B cell (primary cell): ENCODE data around the gene CDC45. TPM values are rescaled to one million over a fixed set of nuclear protein-coding genes. Genes with fewer than 3 reads are reported as not detected.

Experiments used
- ATAC-seq: fragments of 200-7000 bp; cut with Tn5 transposase; one replicate; pipeline ENCODE4 v1.10.0; 2021; ENCODE audit warnings: low read depth, mild to moderate bottlenecking, moderate number of reproducible peaks, moderate library complexity
- CTCF ChIA-PET: fragments of 350-600 bp; sonication (Branson Sonifier 250); formaldehyde crosslinking; loops from one replicate; lab custom pipeline; 2021; ENCODE audit warnings: antibody characterized with exemption, inconsistent platforms; lab: Charles Lee
- POLR2A ChIA-PET: fragments of 350-600 bp; sonication (Branson Sonifier 250); formaldehyde crosslinking; loops from one replicate; lab custom pipeline; 2021; ENCODE audit warnings: antibody characterized with exemption; lab: Charles Lee
- DNase-seq: peaks from one replicate; pipeline ENCODE4 v3.0.0; 2013
- H2AFZ ChIP-seq: 2 replicates; pipeline ENCODE4 v1.6.1; 2012; ENCODE audit warnings: mild to moderate bottlenecking, low read depth, low read length; ENCODE audit not compliant: insufficient read depth, poor library complexity, severe bottlenecking
- H3K27ac ChIP-seq, 2 donors: 1 replicate in 1 of 2; 2 replicates in 1 of 2; pipeline ENCODE4 v1.5.1; 2012 to 2013; ENCODE audit warnings: low read length in 2 of 2, mild to moderate bottlenecking in 2 of 2, moderate library complexity in 1 of 2
- H3K27me3 ChIP-seq, 4 experiments: fragments of 200-600 bp in 1 of 4; sonication (generic) in 1 of 4; replicated peaks in 1 of 4; 1 replicate in 2 of 4; 2 replicates in 2 of 4; pipeline versions ENCODE4 v1.6.1 to v1.7.0; 2013 to 2016; ENCODE audit warnings: low read length in 3 of 4, mild to moderate bottlenecking in 2 of 4, mixed read lengths in 1 of 4, moderate library complexity in 1 of 4; ENCODE audit not compliant: insufficient read depth in 4 of 4, control insufficient read depth in 3 of 4; ENCODE audit errors: control extremely low read depth in 1 of 4
- H3K36me3 ChIP-seq, 2 experiments: replicated peaks in 1 of 2; 1 replicate in 1 of 2; 2 replicates in 1 of 2; pipeline versions ENCODE4 v1.6.1 to v1.7.1; 2013; ENCODE audit warnings: low read length in 1 of 2; ENCODE audit not compliant: insufficient read depth in 2 of 2, control insufficient read depth in 1 of 2; ENCODE audit errors: control extremely low read depth in 1 of 2, extremely low read depth in 1 of 2
- H3K4me1 ChIP-seq, 2 donors: fragments of 200-600 bp in 1 of 2; sonication (generic) in 1 of 2; 1 replicate in 1 of 2; 2 replicates in 1 of 2; pipeline versions ENCODE4 v1.5.1 to v1.6.1; 2013 to 2017; ENCODE audit warnings: low read length in 2 of 2; ENCODE audit not compliant: control insufficient read depth in 2 of 2, insufficient read depth in 2 of 2
- H3K4me2 ChIP-seq: replicated peaks from 2 replicates; pipeline ENCODE3; 2012; ENCODE audit warnings: mild to moderate bottlenecking, low read depth, low read length; ENCODE audit not compliant: poor library complexity, severe bottlenecking
- H3K4me3 ChIP-seq, 5 experiments: fragments of 200-600 bp in 1 of 5; sonication (generic) in 1 of 5; 1 replicate in 3 of 5; 2 replicates in 2 of 5; pipeline versions ENCODE4 v1.5.1 to v1.7.0; 2011 to 2016; ENCODE audit warnings: low read length in 4 of 5, mild to moderate bottlenecking in 4 of 5, low read depth in 2 of 5, control low read depth in 1 of 5, moderate library complexity in 1 of 5; ENCODE audit not compliant: insufficient read depth in 1 of 5; ENCODE audit errors: control extremely low read depth in 1 of 5, extremely low read depth in 1 of 5
- H3K79me2 ChIP-seq: fragments of 200-600 bp; sonication (generic); one replicate; pipeline ENCODE4 v1.6.0; 2016; ENCODE audit warnings: low read length; ENCODE audit not compliant: control insufficient read depth, insufficient read depth
- H3K9ac ChIP-seq: fragments of 200-600 bp; sonication (generic); 2 replicates; pipeline ENCODE4 v1.6.1; 2017; ENCODE audit warnings: mild to moderate bottlenecking, low read length, moderate library complexity
- H3K9me3 ChIP-seq, 3 donors: one replicate each; pipeline versions ENCODE4 v1.6.1 to v1.7.1; 2013; ENCODE audit warnings: low read length in 2 of 3; ENCODE audit not compliant: control insufficient read depth in 2 of 3, insufficient read depth in 1 of 3; ENCODE audit errors: control extremely low read depth in 1 of 3
- H4K20me1 ChIP-seq: 2 replicates; pipeline ENCODE4 v1.6.0; 2012; ENCODE audit warnings: mild to moderate bottlenecking, low read length; ENCODE audit not compliant: insufficient read depth, control insufficient read depth, poor library complexity, severe bottlenecking
- H3K27ac Mint-ChIP-seq: one replicate; pipeline ENCODE4 v1.8.0; 2021; ENCODE audit warnings: mixed read lengths
- H3K27me3 Mint-ChIP-seq: one replicate; pipeline ENCODE4 v1.8.0; 2021; ENCODE audit warnings: mixed read lengths
- H3K4me1 Mint-ChIP-seq: one replicate; pipeline ENCODE4 v1.8.0; 2021; ENCODE audit warnings: mixed read lengths
- H3K4me3 Mint-ChIP-seq: one replicate; pipeline ENCODE4 v1.8.0; 2021; ENCODE audit warnings: mixed read lengths
- H3K9me3 Mint-ChIP-seq: one replicate; pipeline ENCODE4 v1.8.0; 2022; ENCODE audit warnings: mixed read lengths; ENCODE audit not compliant: insufficient read depth
- EZH2 ChIP-seq: IDR thresholded peaks from 2 replicates; pipeline ENCODE4 v1.6.1; 2012; ENCODE audit warnings: borderline replicate concordance, low read depth, mild to moderate bottlenecking, moderate library complexity, low read length; ENCODE audit not compliant: insufficient read depth, poor library complexity, severe bottlenecking
- WGBS: methylation state at CpG from one replicate; pipeline ENCODE4 v1.1.5; 2013; ENCODE audit warnings: missing lambda C conversion rate; ENCODE audit not compliant: insufficient coverage; 5-methylcytosine and 5-hydroxymethylcytosine counted together
- intact Hi-C: fragments of 100-400 bp; cut with micrococcal nuclease; formaldehyde crosslinking; loops from one replicate; pipeline ENCODE4 v1.10.0; 2022
- polyA plus RNA-seq: library from polyadenylated mRNA; depleted of rRNA; stranded (reverse); fragments of >200 nt; gene quantifications from 2 replicates; pipeline ENCODE4 v1.2.3, GENCODE V29; 2012
- total RNA-seq, 2 donors: library from RNA; stranded (reverse); fragments of 120-200 nt in 1 of 2; gene quantifications; 1 replicate in 1 of 2; 2 replicates in 1 of 2; pipeline versions ENCODE4 v1.2.3 to v1.2.4, GENCODE V29; 2013 to 2022
- TF ChIP-seq, protein P1 (sequence below): fragments of 200-600 bp; IDR thresholded peaks from one replicate; pipeline ENCODE4 v1.8.0; 2022; ENCODE audit warnings: antibody characterized with exemption, mild to moderate bottlenecking

CDC45 gene
- total and polyA plus RNA-seq, 2 donors (not counting 1 experiment from before 2014, with no cell fraction given): 0.49 to 1.4 TPM

DNA sequence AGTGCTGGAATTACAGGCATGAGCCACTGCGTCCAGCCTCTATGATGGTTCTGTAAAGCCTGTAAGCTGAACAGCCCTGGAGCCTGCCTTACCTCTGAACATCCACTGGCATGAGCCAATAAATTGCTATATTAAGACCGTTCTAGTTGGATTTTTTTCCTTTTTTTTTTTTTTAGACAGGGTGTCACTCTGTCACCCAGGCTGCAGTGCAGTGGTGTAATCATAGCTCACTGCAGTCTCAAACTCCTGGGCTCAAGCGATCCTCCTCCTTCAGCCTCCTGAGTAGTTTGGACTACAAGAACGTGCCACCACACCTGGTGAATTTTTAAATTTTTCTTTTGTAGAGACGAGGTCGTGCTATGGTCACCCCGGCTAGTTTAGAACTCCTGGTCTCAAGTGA is 70.7 kb downstream of the CDC45 start:
- no peak for DNase-seq
- ATAC-seq: no peak
- intact Hi-C loops: no loop called here
- Histone ChIP-seq H3K27ac (no peak overlapping the region), H3K9me3 (peaks cover 0 to 8% (median 5%) of the 10 kb centered on the region in 3 donors), H3K4me2 (no peak overlapping the region), H3K27me3 (peaks cover 0 to 2% (median under 1%) of the 10 kb centered on the region in 4 experiments), H3K9ac (no peak overlapping the region), H3K36me3 (no peaks in the 10 kb centered on the region), H2AFZ (no peak overlapping the region), H3K4me1 (no peaks in the 10 kb centered on the region), H4K20me1 (no peaks in the 10 kb centered on the region), H3K79me2 (no peaks in the 10 kb centered on the region), H3K4me3 (no peak overlapping the region)
- 100% methylated on average over 2 of the region's 7 CpGs for WGBS
- Mint-ChIP-seq H3K4me3 (no peak overlapping the region), H3K4me1 (no peaks in the 10 kb centered on the region), H3K9me3 (no peaks in the 10 kb centered on the region), H3K27ac (no peak overlapping the region), H3K27me3 (peaks cover 26% of the 10 kb centered on the region)
- CTCF ChIA-PET: no interaction called here
- POLR2A ChIA-PET: no interaction called here
- TF ChIP-seq EZH2: no peak
- TF ChIP-seq, protein P1, sequence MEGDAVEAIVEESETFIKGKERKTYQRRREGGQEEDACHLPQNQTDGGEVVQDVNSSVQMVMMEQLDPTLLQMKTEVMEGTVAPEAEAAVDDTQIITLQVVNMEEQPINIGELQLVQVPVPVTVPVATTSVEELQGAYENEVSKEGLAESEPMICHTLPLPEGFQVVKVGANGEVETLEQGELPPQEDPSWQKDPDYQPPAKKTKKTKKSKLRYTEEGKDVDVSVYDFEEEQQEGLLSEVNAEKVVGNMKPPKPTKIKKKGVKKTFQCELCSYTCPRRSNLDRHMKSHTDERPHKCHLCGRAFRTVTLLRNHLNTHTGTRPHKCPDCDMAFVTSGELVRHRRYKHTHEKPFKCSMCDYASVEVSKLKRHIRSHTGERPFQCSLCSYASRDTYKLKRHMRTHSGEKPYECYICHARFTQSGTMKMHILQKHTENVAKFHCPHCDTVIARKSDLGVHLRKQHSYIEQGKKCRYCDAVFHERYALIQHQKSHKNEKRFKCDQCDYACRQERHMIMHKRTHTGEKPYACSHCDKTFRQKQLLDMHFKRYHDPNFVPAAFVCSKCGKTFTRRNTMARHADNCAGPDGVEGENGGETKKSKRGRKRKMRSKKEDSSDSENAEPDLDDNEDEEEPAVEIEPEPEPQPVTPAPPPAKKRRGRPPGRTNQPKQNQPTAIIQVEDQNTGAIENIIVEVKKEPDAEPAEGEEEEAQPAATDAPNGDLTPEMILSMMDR: no peak

- no peaks in the 10 kb centered on the region for H3K9me3 Mint-ChIP-seq
- DNase-seq (no peak), ATAC-seq (no peak)
- intact Hi-C loops: no loop called here
- Histone ChIP-seq H3K36me3 (no peaks in the 10 kb centered on the region), H3K79me2 (no peaks in the 10 kb centered on the region), H3K4me2 (no peak overlapping the region), H3K4me3 (no peak overlapping the region), H4K20me1 (no peaks in the 10 kb centered on the region), H2AFZ (no peak overlapping the region), H3K9me3 (peaks cover 0 to 8% (median 5%) of the 10 kb centered on the region in 3 donors), H3K27ac (no peak overlapping the region), H3K27me3 (peaks cover 0 to 9% (median under 1%) of the 10 kb centered on the region in 4 experiments), H3K4me1 (no peaks in the 10 kb centered on the region), H3K9ac (no peak overlapping the region)
- no peaks in the 10 kb centered on the region for H3K4me1 Mint-ChIP-seq
- H3K27me3 Mint-ChIP-seq: peaks cover 31% of the 10 kb centered on the region
- no peak overlapping the region for H3K4me3 Mint-ChIP-seq
- WGBS: no CpG with 5 or more reads among the region's 2 CpGs
- POLR2A ChIA-PET: no interaction called here
- no peak overlapping the region for H3K27ac Mint-ChIP-seq
- TF ChIP-seq, protein P1: no peak
- TF ChIP-seq EZH2: no peak
- CTCF ChIA-PET: interaction anchor here (0.7 kb wide), 1 partner anchor 346 kb away, joined by 4 read pairs; no protein-coding TSS in a partner anchor
Measured at GRCh38 chr22:19553201-19553600, 73.5 kb downstream of the CDC45 start.
